Choroid plexus epithelial cell (primary cell): ENCODE measurements around the gene SETD5.

Source experiments
- DNase-seq: peaks from one replicate; pipeline ENCODE4 v3.0.0-alpha.2; 2010; ENCODE audit warnings: low read depth
- H3K4me3 ChIP-seq: 2 replicates; pipeline ENCODE4 v1.5.1; 2011; ENCODE audit warnings: low read depth, mild to moderate bottlenecking, control low read depth, low read length, moderate library complexity
- CTCF ChIP-seq: conservative IDR thresholded peaks from 2 replicates; pipeline ENCODE4 v1.5.1; 2011; ENCODE audit warnings: low read depth, mild to moderate bottlenecking, control low read depth, inconsistent platforms, low read length, moderate library complexity

SETD5 gene

GRCh38 chr3:9397332-9397905 lies at the start of gene SETD5:
TSS of gene SETD5 (plus strand) at chr3:9397615. CDS start at chr3:9428939, 31,324 bp downstream.
- DNase-seq, result peak; percentile 98
- TF ChIP-seq CTCF, result no peak
- H3K4me3 ChIP-seq, result peak within 1 kb of the TSS; percentile 98

GRCh38 chr3:9347887-9348286 lies 49.5 kb upstream of the SETD5 start:
- DNase-seq, result peak; percentile 11
- H3K4me3 ChIP-seq, result no peak overlapping the region
- TF ChIP-seq CTCF, result no peak

- peak; percentile 59 for DNase-seq
- no peak overlapping the region for H3K4me3 ChIP-seq
- no peak for TF ChIP-seq CTCF
Measured at GRCh38 chr3:9349321-9350117, 47.9 kb upstream of the SETD5 start.

GRCh38 chr3:9351709-9352126 lies 45.7 kb upstream of the SETD5 start:
- no peak for TF ChIP-seq CTCF
- no peak overlapping the region for H3K4me3 ChIP-seq
- no peak for DNase-seq

GRCh38 chr3:9352917-9353752 lies 44.3 kb upstream of the SETD5 start:
- peak; percentile 97 for TF ChIP-seq CTCF
- no peak overlapping the region for H3K4me3 ChIP-seq
- DNase-seq, result peak; percentile 86

- DNase-seq, result no peak
- no peak overlapping the region for H3K4me3 ChIP-seq
- no peak for TF ChIP-seq CTCF
Measured at GRCh38 chr3:9361691-9362388, 35.6 kb upstream of the SETD5 start.
